MM.1S (cell line): ENCODE results near the gene EWSR1.

Experiments used
- CTCF ChIP-seq: fragments of 300-600 bp; sonication (generic); IDR thresholded peaks from 2 replicates; pipeline ENCODE4 v1.5.1; 2016; ENCODE audit warnings: antibody characterized with exemption, low read length, mixed read lengths
- EZH2 ChIP-seq: fragments of 300-600 bp; sonication (generic); optimal IDR thresholded peaks from 2 replicates; pipeline ENCODE3; 2017; ENCODE audit warnings: low read depth, mild to moderate bottlenecking, antibody characterized with exemption, low read length, mixed read lengths

- no peak for TF ChIP-seq CTCF
- no peak for TF ChIP-seq EZH2
Measured at GRCh38 chr22:29270475-29271271, 2.6 kb downstream of the EWSR1 start.
